IPS-20b (cell line): ENCODE data around the gene CARM1.
A peak's percentile ranks its signal among the peaks of the same experiment; 100 is the strongest.
"Not testable (repeated sequence)": the region's sequence is repeated elsewhere in the genome, so short reads cannot be mapped to it uniquely, and the experiment has no call there.

Experiments
- H3K27ac ChIP-seq: one replicate; pipeline ENCODE4 v1.5.1; 2013; ENCODE audit warnings: low read length
- H3K27me3 ChIP-seq: 2 replicates; pipeline ENCODE4 v1.6.1; 2013; ENCODE audit warnings: mild to moderate bottlenecking, low read length, inconsistent platforms; ENCODE audit not compliant: insufficient read depth
- H3K36me3 ChIP-seq: 2 replicates; pipeline ENCODE4 v1.6.1; 2013; ENCODE audit warnings: low read depth, mild to moderate bottlenecking, inconsistent platforms, low read length, moderate library complexity; ENCODE audit not compliant: insufficient read depth
- H3K4me1 ChIP-seq: 2 replicates; pipeline ENCODE4 v1.6.1; 2013; ENCODE audit warnings: mild to moderate bottlenecking, control low read depth, inconsistent platforms, low read length, moderate library complexity; ENCODE audit not compliant: insufficient read depth
- H3K4me3 ChIP-seq: 2 replicates; pipeline ENCODE4 v1.5.1; 2013; ENCODE audit warnings: mild to moderate bottlenecking, low read length, inconsistent platforms
- H3K9ac ChIP-seq: 2 replicates; pipeline ENCODE4 v1.6.1; 2013; ENCODE audit warnings: low read depth, mild to moderate bottlenecking, inconsistent platforms, low read length, moderate library complexity
- H3K9me3 ChIP-seq: 2 replicates; pipeline ENCODE4 v1.6.1; 2013; ENCODE audit warnings: mild to moderate bottlenecking, low read depth, low read length, inconsistent platforms; ENCODE audit not compliant: insufficient read depth

CARM1 gene

GRCh38 chr19:10835089-10835753 is 36.1 kb upstream of the CARM1 start:
- no peaks in the 10 kb centered on the region for H3K4me1 ChIP-seq
- H3K9ac ChIP-seq: peak overlapping the region; percentile 48; the same call in 1 of the 2 replicates
- H3K9me3 ChIP-seq: peaks cover 6% of the 10 kb centered on the region; the same call in 1 of the 2 replicates
- peak overlapping the region; percentile 66 for H3K4me3 ChIP-seq
- H3K27ac ChIP-seq: no peak overlapping the region
- peaks cover 28% of the 10 kb centered on the region for H3K36me3 ChIP-seq
- peaks cover 4% of the 10 kb centered on the region; the same call in 1 of the 2 replicates for H3K27me3 ChIP-seq

GRCh38 chr19:10835754-10836478 is 35.4 kb upstream of the CARM1 start, which contains the start of gene TMED1:
TSS of gene TMED1 (minus strand) at chr19:10836212. CDS start at chr19:10836191, 21 bp downstream.
- H3K9me3 ChIP-seq: peaks cover 6% of the 10 kb centered on the region; the same call in 1 of the 2 replicates

GRCh38 chr19:10836479-10837330 is 34.6 kb upstream of the CARM1 start:
- peaks cover 4% of the 10 kb centered on the region; the same call in 1 of the 2 replicates for H3K27me3 ChIP-seq
- H3K27ac ChIP-seq: peak overlapping the region; percentile 95
- H3K9me3 ChIP-seq: peaks cover 6% of the 10 kb centered on the region; the same call in 1 of the 2 replicates
- peak overlapping the region; percentile 74 for H3K4me3 ChIP-seq
- H3K36me3 ChIP-seq: peaks cover 24% of the 10 kb centered on the region
- H3K9ac ChIP-seq: peak overlapping the region; percentile 93
- H3K4me1 ChIP-seq: no peaks in the 10 kb centered on the region

More at GRCh38 chr19:10835754-10836478, 35.4 kb upstream of the CARM1 start, which contains the start of gene TMED1:
- Histone ChIP-seq H3K27ac (peak within 1 kb of the TSS; percentile 95), H3K4me3 (peak within 1 kb of the TSS; percentile 74), H3K36me3 (peaks cover 24% of the 10 kb centered on the region), H3K27me3 (peaks cover 4% of the 10 kb centered on the region; the same call in 1 of the 2 replicates), H3K9ac (peak within 1 kb of the TSS; percentile 93), H3K4me1 (no peaks in the 10 kb centered on the region)

- H3K36me3 ChIP-seq: peaks cover 20% of the 10 kb centered on the region
- H3K27me3 ChIP-seq, H3K4me1 ChIP-seq, H3K9ac ChIP-seq, H3K9me3 ChIP-seq, H3K4me3 ChIP-seq, H3K27ac ChIP-seq: not testable (repeated sequence)
Observed at GRCh38 chr19:10837649-10838048, 33.7 kb upstream of the CARM1 start.

GRCh38 chr19:10838377-10838776 is 33.0 kb upstream of the CARM1 start:
- peaks cover 6% of the 10 kb centered on the region; the same call in 1 of the 2 replicates for H3K9me3 ChIP-seq
- no peaks in the 10 kb centered on the region for H3K4me1 ChIP-seq
- peaks cover 13% of the 10 kb centered on the region for H3K36me3 ChIP-seq
- peaks cover 4% of the 10 kb centered on the region for H3K27me3 ChIP-seq
- no peak overlapping the region for H3K4me3 ChIP-seq
- H3K9ac ChIP-seq: no peak overlapping the region
- no peak overlapping the region for H3K27ac ChIP-seq

- no peak overlapping the region for H3K9ac ChIP-seq
- no peak overlapping the region for H3K4me3 ChIP-seq
- peaks cover 4% of the 10 kb centered on the region for H3K27me3 ChIP-seq
- peaks cover 5% of the 10 kb centered on the region; the same call in 1 of the 2 replicates for H3K36me3 ChIP-seq
- H3K27ac ChIP-seq: no peak overlapping the region
- H3K9me3 ChIP-seq: peaks cover 6% of the 10 kb centered on the region; the same call in 1 of the 2 replicates
- H3K4me1 ChIP-seq: no peaks in the 10 kb centered on the region
Observed at GRCh38 chr19:10839114-10840050, 32.0 kb upstream of the CARM1 start.

- no peak overlapping the region for H3K9ac ChIP-seq
- no peaks in the 10 kb centered on the region for H3K9me3 ChIP-seq
- H3K4me3 ChIP-seq: no peak overlapping the region
- H3K36me3 ChIP-seq: no peaks in the 10 kb centered on the region
- H3K27me3 ChIP-seq: no peaks in the 10 kb centered on the region; the same call in 1 of the 2 replicates
- H3K4me1 ChIP-seq: no peaks in the 10 kb centered on the region
- H3K27ac ChIP-seq: no peak overlapping the region
Observed at GRCh38 chr19:10842788-10843187, 28.6 kb upstream of the CARM1 start.

- no peaks in the 10 kb centered on the region for H3K36me3 ChIP-seq
- H3K9ac ChIP-seq: no peak overlapping the region
- H3K27ac ChIP-seq: no peak overlapping the region
- no peaks in the 10 kb centered on the region; the same call in 1 of the 2 replicates for H3K27me3 ChIP-seq
- H3K9me3 ChIP-seq: no peaks in the 10 kb centered on the region
- no peaks in the 10 kb centered on the region for H3K4me1 ChIP-seq
- H3K4me3 ChIP-seq: no peak overlapping the region
Observed at GRCh38 chr19:10846500-10847202, 24.7 kb upstream of the CARM1 start.

GRCh38 chr19:10848230-10848856 is 23.0 kb upstream of the CARM1 start, which contains the start of gene C19orf38:
TSS of gene C19orf38 (plus strand) at chr19:10848415. CDS start at chr19:10848509, 94 bp downstream.
- H3K9me3 ChIP-seq: no peaks in the 10 kb centered on the region
- no peak within 1 kb of the TSS for H3K27ac ChIP-seq
- H3K4me3 ChIP-seq: no peak within 1 kb of the TSS
- H3K9ac ChIP-seq: no peak within 1 kb of the TSS
- no peaks in the 10 kb centered on the region for H3K27me3 ChIP-seq
- H3K4me1 ChIP-seq: no peaks in the 10 kb centered on the region
- H3K36me3 ChIP-seq: no peaks in the 10 kb centered on the region

- no peaks in the 10 kb centered on the region for H3K36me3 ChIP-seq
- H3K27me3 ChIP-seq: no peaks in the 10 kb centered on the region
- no peak overlapping the region for H3K27ac ChIP-seq
- H3K4me3 ChIP-seq: no peak overlapping the region
- no peaks in the 10 kb centered on the region for H3K4me1 ChIP-seq
- H3K9ac ChIP-seq: no peak overlapping the region
- no peaks in the 10 kb centered on the region for H3K9me3 ChIP-seq
Observed at GRCh38 chr19:10850631-10851030, 20.7 kb upstream of the CARM1 start.
